Progenitor cell of endocrine pancreas (in vitro differentiated cells): Measurements from ENCODE around the gene PIKFYVE. TPM values are rescaled to one million over a fixed set of nuclear protein-coding genes. Genes with fewer than 3 reads are reported as not detected.

Source experiments
- DNase-seq: peaks from one replicate; pipeline ENCODE4 v3.0.0; 2021; ENCODE audit warnings: low spot score; ENCODE audit not compliant: unreplicated experiment
- H3K27ac Mint-ChIP-seq: 2 replicates; pipeline ENCODE4 v1.8.0; 2021; ENCODE audit warnings: mild to moderate bottlenecking, moderate library complexity, mixed read lengths
- H3K27me3 Mint-ChIP-seq: 2 replicates; pipeline ENCODE4 v1.8.0; 2021; ENCODE audit warnings: mixed read lengths
- H3K36me3 Mint-ChIP-seq: 2 replicates; pipeline ENCODE4 v1.8.0; 2022; ENCODE audit warnings: mixed read lengths; ENCODE audit not compliant: insufficient read depth
- H3K4me1 Mint-ChIP-seq: 2 replicates; pipeline ENCODE4 v1.8.0; 2021; ENCODE audit warnings: low read depth, mixed read lengths
- H3K4me3 Mint-ChIP-seq: 2 replicates; pipeline ENCODE4 v1.8.0; 2021; ENCODE audit warnings: low read depth, mild to moderate bottlenecking, moderate library complexity, mixed read lengths
- H3K9me3 Mint-ChIP-seq: 2 replicates; pipeline ENCODE4 v1.8.0; 2021; ENCODE audit warnings: low read depth, mixed read lengths
- total RNA-seq: library from RNA; stranded (reverse); gene quantifications from 2 replicates; pipeline ENCODE4 v1.2.1, GENCODE V29; 2021
- TF ChIP-seq, protein P1 (sequence below): fragments of 200-600 bp; sonication (generic); IDR thresholded peaks from one replicate; pipeline ENCODE4 v1.5.0; 2021; ENCODE audit warnings: antibody characterized with exemption, mild to moderate bottlenecking; ENCODE audit not compliant: unreplicated experiment

The PIKFYVE gene
- total RNA-seq, 1 donor from 2014 or later: 38.4 TPM

- Mint-ChIP-seq H3K36me3 (peaks cover 12% of the 10 kb centered on the region), H3K4me1 (no peaks in the 10 kb centered on the region), H3K27ac (no peak overlapping the region), H3K4me3 (no peak overlapping the region), H3K9me3 (peaks cover 19% of the 10 kb centered on the region), H3K27me3 (no peaks in the 10 kb centered on the region)
- DNase-seq: no peak
- TF ChIP-seq, protein P1, sequence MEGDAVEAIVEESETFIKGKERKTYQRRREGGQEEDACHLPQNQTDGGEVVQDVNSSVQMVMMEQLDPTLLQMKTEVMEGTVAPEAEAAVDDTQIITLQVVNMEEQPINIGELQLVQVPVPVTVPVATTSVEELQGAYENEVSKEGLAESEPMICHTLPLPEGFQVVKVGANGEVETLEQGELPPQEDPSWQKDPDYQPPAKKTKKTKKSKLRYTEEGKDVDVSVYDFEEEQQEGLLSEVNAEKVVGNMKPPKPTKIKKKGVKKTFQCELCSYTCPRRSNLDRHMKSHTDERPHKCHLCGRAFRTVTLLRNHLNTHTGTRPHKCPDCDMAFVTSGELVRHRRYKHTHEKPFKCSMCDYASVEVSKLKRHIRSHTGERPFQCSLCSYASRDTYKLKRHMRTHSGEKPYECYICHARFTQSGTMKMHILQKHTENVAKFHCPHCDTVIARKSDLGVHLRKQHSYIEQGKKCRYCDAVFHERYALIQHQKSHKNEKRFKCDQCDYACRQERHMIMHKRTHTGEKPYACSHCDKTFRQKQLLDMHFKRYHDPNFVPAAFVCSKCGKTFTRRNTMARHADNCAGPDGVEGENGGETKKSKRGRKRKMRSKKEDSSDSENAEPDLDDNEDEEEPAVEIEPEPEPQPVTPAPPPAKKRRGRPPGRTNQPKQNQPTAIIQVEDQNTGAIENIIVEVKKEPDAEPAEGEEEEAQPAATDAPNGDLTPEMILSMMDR: no peak
Measured at GRCh38 chr2:208363485-208363884, 97.4 kb downstream of the PIKFYVE start.

- TF ChIP-seq, protein P1: no peak
- H3K4me3 Mint-ChIP-seq: no peak overlapping the region
- no peaks in the 10 kb centered on the region for H3K27me3 Mint-ChIP-seq
- no peaks in the 10 kb centered on the region for H3K4me1 Mint-ChIP-seq
- H3K9me3 Mint-ChIP-seq: peaks cover 18% of the 10 kb centered on the region
- H3K36me3 Mint-ChIP-seq: peaks cover 5% of the 10 kb centered on the region
- no peak overlapping the region for H3K27ac Mint-ChIP-seq
- DNase-seq: no peak
Measured at GRCh38 chr2:208366215-208367127, 100.4 kb downstream of the PIKFYVE start.

DNA sequence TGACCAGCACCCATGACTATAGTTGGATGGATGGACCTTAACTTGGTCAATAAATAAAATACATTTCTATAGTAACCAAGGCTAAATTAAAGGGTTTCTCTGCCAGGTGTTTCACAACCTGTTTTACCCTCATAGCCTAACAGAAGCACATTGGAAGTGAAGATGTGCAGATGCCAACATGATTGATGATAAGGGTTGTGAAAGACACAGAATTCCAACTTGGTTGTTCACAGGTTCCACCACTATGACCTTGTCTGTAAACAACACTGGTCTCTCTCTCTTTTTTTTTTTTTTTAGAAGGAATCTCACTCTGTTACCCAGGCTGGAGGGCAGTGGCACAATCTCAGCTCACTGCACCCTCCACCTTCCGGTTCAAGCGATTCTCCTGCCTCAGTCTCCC, 103.0 kb downstream of the PIKFYVE start:
- Mint-ChIP-seq H3K4me1 (no peaks in the 10 kb centered on the region), H3K4me3 (no peak overlapping the region), H3K27ac (no peak overlapping the region), H3K9me3 (peaks cover 11% of the 10 kb centered on the region), H3K27me3 (no peaks in the 10 kb centered on the region), H3K36me3 (peaks cover 5% of the 10 kb centered on the region)
- TF ChIP-seq, protein P1: no peak
- DNase-seq: no peak

DNA sequence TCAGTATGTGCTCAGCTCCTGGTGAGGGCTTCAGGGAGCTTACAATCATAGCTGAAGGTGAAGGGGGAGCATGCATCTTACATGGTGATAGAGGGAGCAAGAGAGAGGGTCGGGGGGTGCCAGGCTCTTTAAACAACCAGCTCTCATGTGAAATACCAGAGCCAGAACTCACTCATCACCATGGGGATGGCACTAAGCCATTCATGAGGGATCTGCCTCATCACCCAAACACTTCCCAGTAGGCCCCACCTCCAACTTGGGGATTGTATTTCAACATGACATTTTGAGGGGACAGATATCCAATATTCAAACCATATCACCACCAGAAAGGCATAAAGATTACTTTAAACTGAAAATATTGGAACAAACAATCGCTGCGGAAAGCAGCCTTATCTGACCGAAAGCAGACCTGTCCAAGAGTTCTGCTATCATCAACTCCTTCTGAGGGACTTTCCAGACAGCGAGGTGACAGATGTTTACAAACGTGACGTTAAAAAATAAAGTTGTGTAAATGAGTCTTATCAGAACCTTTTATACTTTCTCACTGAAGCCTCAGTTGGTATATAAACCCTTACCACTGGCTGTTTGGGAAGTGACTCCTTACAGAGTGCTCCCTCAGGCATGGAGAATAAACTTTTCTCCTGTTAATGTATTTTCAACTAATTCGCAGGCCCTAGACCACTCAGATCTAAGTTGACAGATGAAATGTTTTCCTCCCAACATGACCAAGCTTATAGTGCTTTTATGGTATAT, 105.0 kb downstream of the PIKFYVE start:
- no peak for DNase-seq
- H3K4me1 Mint-ChIP-seq: no peaks in the 10 kb centered on the region
- H3K27ac Mint-ChIP-seq: no peak overlapping the region
- TF ChIP-seq, protein P1: no peak
- no peaks in the 10 kb centered on the region for H3K9me3 Mint-ChIP-seq
- H3K4me3 Mint-ChIP-seq: no peak overlapping the region
- H3K27me3 Mint-ChIP-seq: no peaks in the 10 kb centered on the region
- H3K36me3 Mint-ChIP-seq: no peaks in the 10 kb centered on the region

DNA sequence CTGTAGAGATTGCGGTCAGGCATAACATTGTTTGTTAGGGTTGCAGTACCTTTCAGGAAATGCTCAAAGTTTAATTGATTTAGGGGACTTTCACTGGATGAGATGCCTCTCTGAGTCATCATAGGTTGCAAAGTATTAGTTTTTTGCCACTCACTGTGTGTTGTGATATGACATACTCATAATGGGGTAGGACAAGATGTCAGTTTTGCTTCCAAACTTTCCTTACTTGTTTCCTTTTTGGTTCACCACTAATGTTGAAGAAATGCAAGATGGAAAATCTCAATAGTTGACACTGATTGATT, 105.5 kb downstream of the PIKFYVE start:
- Mint-ChIP-seq H3K36me3 (no peaks in the 10 kb centered on the region), H3K27ac (no peak overlapping the region), H3K4me3 (no peak overlapping the region), H3K4me1 (no peaks in the 10 kb centered on the region), H3K9me3 (no peaks in the 10 kb centered on the region), H3K27me3 (no peaks in the 10 kb centered on the region)
- no peak for DNase-seq
- TF ChIP-seq, protein P1: no peak
